CD4-positive, alpha-beta memory T cell (primary cell): ENCODE measurements around the gene GSX2. TPM values are rescaled to one million over a fixed set of nuclear protein-coding genes. Genes with fewer than 3 reads are reported as not detected.
A peak's percentile ranks its signal among the peaks of the same experiment; 100 is the strongest.

Source experiments
- CTCF ChIA-PET: fragments of 350-600 bp; sonication (Branson Sonifier 250); formaldehyde crosslinking; loops from one replicate; lab custom pipeline; 2021; ENCODE audit warnings: inconsistent platforms; ENCODE audit not compliant: partially characterized antibody; lab: Charles Lee
- POLR2A ChIA-PET: fragments of 350-600 bp; sonication (Branson Sonifier 250); formaldehyde crosslinking; loops from one replicate; lab custom pipeline; 2021; ENCODE audit not compliant: partially characterized antibody; lab: Charles Lee
- DNase-seq, 5 donors: peaks; one replicate each; pipeline versions ENCODE4 v3.0.0 to v3.0.0-alpha.2; 2020 to 2022; ENCODE audit warnings: mixed read lengths in 1 of 5
- H3K27ac ChIP-seq: one replicate; pipeline ENCODE4 v1.7.0; 2013; ENCODE audit warnings: low read depth, low read length
- H3K27me3 ChIP-seq: 2 replicates; pipeline ENCODE4 v1.7.0; 2013; ENCODE audit warnings: mild to moderate bottlenecking, low read length, moderate library complexity; ENCODE audit not compliant: insufficient read depth
- H3K36me3 ChIP-seq: 2 replicates; pipeline ENCODE4 v1.7.0; 2013; ENCODE audit warnings: mild to moderate bottlenecking, low read length, moderate library complexity; ENCODE audit not compliant: insufficient read depth
- H3K4me1 ChIP-seq: 2 replicates; pipeline ENCODE4 v1.7.0; 2013; ENCODE audit warnings: mild to moderate bottlenecking, low read length, moderate library complexity; ENCODE audit not compliant: insufficient read depth
- H3K4me3 ChIP-seq, 2 donors: one replicate each; pipeline ENCODE4 v1.7.0; 2013; ENCODE audit warnings: low read length in 2 of 2, mild to moderate bottlenecking in 1 of 2
- H3K9me3 ChIP-seq, 2 donors: one replicate each; pipeline ENCODE4 v1.7.0; 2013; ENCODE audit warnings: low read length in 2 of 2, control low read depth in 1 of 2; ENCODE audit not compliant: control insufficient read depth in 1 of 2
- H3K27ac Mint-ChIP-seq, 7 donors: one replicate each; pipeline ENCODE4 v1.8.0; 2020 to 2021; ENCODE audit warnings: mixed read lengths in 7 of 7, mild to moderate bottlenecking in 6 of 7, inconsistent platforms in 3 of 7, moderate library complexity in 3 of 7
- H3K27me3 Mint-ChIP-seq, 2 donors: one replicate each; pipeline ENCODE4 v1.8.0; 2020 to 2021; ENCODE audit warnings: mixed read lengths in 2 of 2
- H3K36me3 Mint-ChIP-seq, 2 donors: one replicate each; pipeline ENCODE4 v1.8.0; 2020 to 2021; ENCODE audit warnings: mixed read lengths in 2 of 2, inconsistent platforms in 1 of 2, mild to moderate bottlenecking in 1 of 2
- H3K4me1 Mint-ChIP-seq, 4 donors: one replicate each; pipeline ENCODE4 v1.8.0; 2020 to 2021; ENCODE audit warnings: mixed read lengths in 4 of 4, mild to moderate bottlenecking in 1 of 4
- H3K4me3 Mint-ChIP-seq, 8 donors: one replicate each; pipeline ENCODE4 v1.8.0; 2020 to 2021; ENCODE audit warnings: mixed read lengths in 8 of 8, mild to moderate bottlenecking in 7 of 8, moderate library complexity in 6 of 8, inconsistent platforms in 3 of 8
- H3K9me3 Mint-ChIP-seq, 8 donors: one replicate each; pipeline ENCODE4 v1.8.0; 2020 to 2021; ENCODE audit warnings: mixed read lengths in 8 of 8, mild to moderate bottlenecking in 5 of 8, inconsistent platforms in 3 of 8, moderate library complexity in 1 of 8
- intact Hi-C: fragments of 100-400 bp; cut with micrococcal nuclease; formaldehyde crosslinking; loops from one replicate; pipeline ENCODE4 v1.15.1; 2023
- polyA plus RNA-seq, 2 donors: library from polyadenylated mRNA; unstranded; fragments of 300-500 nt; fragmentation: Illumina TruSeq; gene quantifications; one replicate each; pipeline ENCODE4 v1.2.3, GENCODE V29; 2021
- total RNA-seq, 2 experiments: library from RNA; stranded (reverse); gene quantifications; one replicate each; pipeline ENCODE4 v1.2.3, GENCODE V29; 2021

The GSX2 gene
- total and polyA plus RNA-seq, 4 experiments from 2014 or later, result not detected

GRCh38 chr4:54064317-54065111, 35.4 kb upstream of the GSX2 start, which contains the start of gene CHIC2:
TSS of gene CHIC2 (minus strand) at chr4:54064605. CDS start at chr4:54064300, 305 bp downstream.
- Histone ChIP-seq H3K9me3 (no peaks in the 10 kb centered on the region), H3K36me3 (no peaks in the 10 kb centered on the region), H3K27me3 (no peaks in the 10 kb centered on the region), H3K27ac (peak within 1 kb of the TSS; percentile 98), H3K4me1 (peaks cover 47% of the 10 kb centered on the region), H3K4me3 (peak within 1 kb of the TSS; percentile 87 to 88)
- Mint-ChIP-seq H3K27me3 (no peaks in the 10 kb centered on the region), H3K4me3 (peak within 1 kb of the TSS; percentile 90 to 99 (median 96)), H3K36me3 (peaks cover 0 to 24% of the 10 kb centered on the region in 2 donors), H3K27ac (peak within 1 kb of the TSS; percentile 94 to 99 (median 98)), H3K9me3 (no peaks in the 10 kb centered on the region), H3K4me1 (peaks cover 35 to 62% (median 45%) of the 10 kb centered on the region in 4 donors)
- intact Hi-C loops, result loop anchor here (1.0 to 5.0 kb wide), 5 partner anchors 27 to 1352 kb away; partner anchors contain the start of genes FIP1L1 and TMEM165
- CTCF ChIA-PET, result no interaction called here
- DNase-seq, result peak; percentile 96 to 99 (median 98)
- POLR2A ChIA-PET, result interaction anchor here (1.1 to 3.2 kb wide), 5 partner anchors 10 to 1352 kb away, joined by 3 to 13 read pairs (median 3); no protein-coding TSS in a partner anchor

- no peaks in the 10 kb centered on the region for H3K9me3 Mint-ChIP-seq
- CTCF ChIA-PET, result no interaction called here
These were observed 34.5 kb upstream of the GSX2 start for GRCh38 chr4:54065282-54066087.

GRCh38 chr4:54066088-54066415, 33.9 kb upstream of the GSX2 start:
- H3K36me3 ChIP-seq, result no peaks in the 10 kb centered on the region
- no peak for DNase-seq
- peak overlapping the region in 3 of 8 donors; percentile 36 to 86 (median 68) for H3K4me3 Mint-ChIP-seq
- intact Hi-C loops, result no loop called here
- H3K4me1 Mint-ChIP-seq, result peaks cover 24 to 46% (median 32%) of the 10 kb centered on the region in 4 donors
- ChIA-PET POLR2A (no interaction called here), CTCF (interaction anchor here (1.2 kb wide), 1 partner anchor 19 kb away, joined by 3 read pairs; no protein-coding TSS in a partner anchor)
- peaks cover 0 to 20% of the 10 kb centered on the region in 2 donors for H3K36me3 Mint-ChIP-seq
- H3K27me3 Mint-ChIP-seq, result no peaks in the 10 kb centered on the region
- peak overlapping the region in 4 of 7 donors; percentile 86 to 96 (median 91) for H3K27ac Mint-ChIP-seq
- H3K27ac ChIP-seq, result no peak overlapping the region
- no peak overlapping the region for H3K4me3 ChIP-seq
- H3K27me3 ChIP-seq, result no peaks in the 10 kb centered on the region
- H3K9me3 Mint-ChIP-seq, result no peaks in the 10 kb centered on the region
- no peaks in the 10 kb centered on the region for H3K9me3 ChIP-seq
- H3K4me1 ChIP-seq, result peaks cover 31% of the 10 kb centered on the region

More at GRCh38 chr4:54065282-54066087, 34.5 kb upstream of the GSX2 start:
- Mint-ChIP-seq H3K4me1 (peaks cover 27 to 52% (median 36%) of the 10 kb centered on the region in 4 donors), H3K36me3 (peaks cover 0 to 20% of the 10 kb centered on the region in 2 donors), H3K27ac (peak overlapping the region; percentile 84 to 96 (median 88)), H3K4me3 (peak overlapping the region; percentile 68 to 95 (median 85)), H3K27me3 (no peaks in the 10 kb centered on the region)
- Histone ChIP-seq H3K27ac (peak overlapping the region; percentile 61), H3K4me1 (peaks cover 37% of the 10 kb centered on the region), H3K9me3 (no peaks in the 10 kb centered on the region), H3K4me3 (peak overlapping the region; percentile 45 to 51), H3K36me3 (no peaks in the 10 kb centered on the region), H3K27me3 (no peaks in the 10 kb centered on the region)
- no peak for DNase-seq
- intact Hi-C loops, result no loop called here
- POLR2A ChIA-PET, result interaction anchor here (3.2 kb wide), 1 partner anchor 26 kb away, joined by 13 read pairs; no protein-coding TSS in a partner anchor

GRCh38 chr4:54066718-54067129, 33.2 kb upstream of the GSX2 start:
- Histone ChIP-seq H3K9me3 (no peaks in the 10 kb centered on the region), H3K36me3 (no peaks in the 10 kb centered on the region), H3K4me1 (peaks cover 25% of the 10 kb centered on the region), H3K27me3 (no peaks in the 10 kb centered on the region), H3K4me3 (no peak overlapping the region), H3K27ac (no peak overlapping the region)
- DNase-seq, result no peak
- Mint-ChIP-seq H3K27me3 (no peaks in the 10 kb centered on the region), H3K36me3 (peaks cover 0 to 18% of the 10 kb centered on the region in 2 donors), H3K9me3 (no peaks in the 10 kb centered on the region), H3K27ac (peak overlapping the region in 4 of 7 donors; percentile 3 to 96 (median 43)), H3K4me3 (no peak overlapping the region), H3K4me1 (peaks cover 19 to 40% (median 25%) of the 10 kb centered on the region in 4 donors)
- CTCF ChIA-PET, result interaction anchor here (1.2 kb wide), 1 partner anchor 18 kb away, joined by 3 read pairs; no protein-coding TSS in a partner anchor
- intact Hi-C loops, result no loop called here
- POLR2A ChIA-PET, result no interaction called here

GRCh38 chr4:54067166-54067565, 32.8 kb upstream of the GSX2 start:
- H3K27me3 ChIP-seq, result no peaks in the 10 kb centered on the region
- DNase-seq, result no peak
- Mint-ChIP-seq H3K4me3 (peak overlapping the region in 1 of 8 donors; percentile 39), H3K9me3 (no peaks in the 10 kb centered on the region), H3K4me1 (peaks cover 15 to 35% (median 21%) of the 10 kb centered on the region in 4 donors), H3K27me3 (no peaks in the 10 kb centered on the region), H3K27ac (peak overlapping the region in 1 of 7 donors; percentile 96), H3K36me3 (peaks cover 0 to 15% of the 10 kb centered on the region in 2 donors)
- ChIA-PET POLR2A (no interaction called here), CTCF (interaction anchor here (1.2 kb wide), 1 partner anchor 18 kb away, joined by 3 read pairs; no protein-coding TSS in a partner anchor)
- intact Hi-C loops, result no loop called here
- no peaks in the 10 kb centered on the region for H3K9me3 ChIP-seq
- no peak overlapping the region for H3K4me3 ChIP-seq
- no peak overlapping the region for H3K27ac ChIP-seq
- no peaks in the 10 kb centered on the region for H3K36me3 ChIP-seq
- H3K4me1 ChIP-seq, result peaks cover 20% of the 10 kb centered on the region

GRCh38 chr4:54073271-54073880, 26.6 kb upstream of the GSX2 start:
- peaks cover 9 to 11% of the 10 kb centered on the region in 2 donors for H3K27me3 Mint-ChIP-seq
- ChIA-PET POLR2A (no interaction called here), CTCF (no interaction called here)
- intact Hi-C loops, result no loop called here
- no peak for DNase-seq
- Histone ChIP-seq H3K4me3 (no peak overlapping the region), H3K27me3 (no peaks in the 10 kb centered on the region), H3K27ac (no peak overlapping the region), H3K36me3 (no peaks in the 10 kb centered on the region), H3K9me3 (no peaks in the 10 kb centered on the region), H3K4me1 (no peaks in the 10 kb centered on the region)
- H3K36me3 Mint-ChIP-seq, result no peaks in the 10 kb centered on the region
- H3K4me1 Mint-ChIP-seq, result no peaks in the 10 kb centered on the region
- H3K27ac Mint-ChIP-seq, result no peak overlapping the region
- H3K9me3 Mint-ChIP-seq, result peaks cover 0 to 2% (median 0%) of the 10 kb centered on the region in 8 donors
- H3K4me3 Mint-ChIP-seq, result no peak overlapping the region
